M059J (cell line): ENCODE data around the gene MYPN. TPM values are rescaled to one million over a fixed set of nuclear protein-coding genes. Genes with fewer than 3 reads are reported as not detected.
"Not testable (repeated sequence)": the region's sequence is repeated elsewhere in the genome, so short reads cannot be mapped to it uniquely, and the experiment has no call there.

Experiments
- DNase-seq: peaks from one replicate; pipeline ENCODE4 v3.0.0-alpha.2; 2012; ENCODE audit warnings: low read depth
- total RNA-seq: library from RNA; depleted of rRNA; stranded (reverse); fragments of >200 nt; shearing (Covaris generic); gene quantifications from 2 replicates; pipeline ENCODE4 v1.2.3, GENCODE V29; 2014

Gene MYPN
- total RNA-seq, 1 experiment from 2014 or later, result 34.5 TPM

DNA sequence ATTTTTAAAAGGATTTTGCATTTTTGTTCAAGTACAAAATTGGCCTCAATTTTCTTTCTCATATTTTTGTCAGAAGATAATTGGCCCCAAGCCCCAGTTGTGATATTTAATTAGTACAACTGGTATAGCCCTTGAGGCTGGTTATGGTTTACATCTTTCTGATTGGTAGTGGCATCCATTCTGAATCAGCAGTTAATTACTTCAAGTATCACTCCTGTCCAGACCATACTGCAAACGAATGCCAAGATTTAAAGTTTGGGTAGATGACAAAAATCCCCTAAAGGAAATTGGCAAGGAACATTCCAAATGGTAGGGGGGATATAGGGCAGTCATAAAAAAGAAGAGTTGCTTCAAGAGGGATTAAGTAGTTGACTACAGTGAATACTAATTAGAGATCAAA lies 23.1 kb downstream of the MYPN start:
- peak; percentile 19 for DNase-seq

DNA sequence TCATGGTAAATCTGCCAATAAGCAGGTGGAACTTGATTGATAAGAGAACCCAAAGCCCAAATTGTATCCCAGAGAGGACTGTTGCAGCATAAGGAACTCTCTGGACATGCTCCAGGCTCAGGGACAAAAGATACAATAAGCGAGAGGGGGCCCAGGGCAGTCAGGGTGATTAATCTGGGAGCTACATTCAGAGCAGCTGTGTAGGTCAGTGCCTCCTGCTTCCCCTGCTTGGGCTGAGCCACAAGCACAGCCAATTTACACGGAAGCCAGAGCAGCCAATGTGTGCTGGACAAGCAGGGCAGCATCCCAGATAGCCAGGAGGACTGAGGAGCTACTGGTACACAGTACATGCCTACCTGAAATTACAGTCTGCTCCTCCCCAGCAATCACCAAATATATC lies 24.2 kb downstream of the MYPN start:
- DNase-seq, result peak; percentile 80

DNA sequence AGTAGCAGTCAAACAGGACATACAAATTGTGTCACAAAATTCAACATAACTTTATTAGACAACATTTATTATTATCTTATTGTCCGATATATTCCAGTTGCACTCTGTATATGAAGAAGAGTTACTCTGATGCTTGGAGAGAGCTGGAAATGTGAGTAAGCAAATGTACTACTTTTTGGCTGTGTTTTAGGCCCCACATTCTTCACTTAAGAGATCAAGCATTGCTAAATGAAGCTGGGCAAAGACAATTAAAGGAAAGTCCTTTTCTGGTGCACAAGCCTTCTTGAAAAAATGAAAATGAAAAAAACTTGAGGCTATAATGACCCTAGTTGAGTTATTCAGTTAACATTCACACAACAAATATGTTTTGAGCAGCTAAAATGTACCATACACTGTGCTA lies 26.1 kb downstream of the MYPN start:
- DNase-seq, result peak; percentile 50

DNA sequence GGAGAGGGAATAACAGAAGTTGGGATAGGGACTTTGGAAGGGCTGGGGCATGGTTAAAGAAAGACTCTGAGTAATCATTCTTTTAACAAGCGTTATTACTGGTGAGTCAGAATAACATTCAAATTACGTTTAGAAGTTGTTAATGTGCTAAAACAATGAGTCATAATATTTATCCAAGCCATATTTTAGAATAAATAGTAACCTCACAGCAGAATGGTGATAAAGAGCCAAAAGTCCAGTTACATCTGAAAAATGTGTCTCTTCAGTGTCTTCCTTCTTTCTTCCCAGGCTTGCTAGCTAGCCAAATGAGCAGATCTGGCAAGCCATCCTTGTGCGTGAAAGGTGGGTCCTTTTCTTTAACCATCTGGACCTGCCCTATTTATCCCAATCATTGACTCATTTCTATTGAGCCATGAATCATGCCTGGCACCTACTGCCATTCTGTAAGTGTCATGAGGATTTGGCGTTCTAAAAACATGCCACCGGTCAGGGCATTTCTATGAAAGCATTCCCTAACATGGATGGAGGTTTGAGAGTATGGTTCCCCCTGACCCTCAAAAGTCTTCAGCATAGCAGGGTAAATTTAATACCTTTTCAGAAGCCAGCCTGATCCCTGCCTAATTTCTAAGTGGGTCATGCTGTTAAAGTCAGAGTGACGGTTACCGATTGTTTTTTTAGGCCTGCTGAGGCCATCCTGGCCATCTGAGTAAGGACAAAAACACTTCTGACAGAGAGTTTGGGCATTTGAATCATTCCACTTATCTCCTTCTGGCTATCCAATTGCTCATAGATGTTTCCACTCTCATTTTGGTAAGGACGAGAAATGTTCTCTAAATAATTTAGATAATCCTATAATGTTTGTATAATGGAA lies 26.9 kb downstream of the MYPN start:
- DNase-seq, result peak; percentile 94

DNA sequence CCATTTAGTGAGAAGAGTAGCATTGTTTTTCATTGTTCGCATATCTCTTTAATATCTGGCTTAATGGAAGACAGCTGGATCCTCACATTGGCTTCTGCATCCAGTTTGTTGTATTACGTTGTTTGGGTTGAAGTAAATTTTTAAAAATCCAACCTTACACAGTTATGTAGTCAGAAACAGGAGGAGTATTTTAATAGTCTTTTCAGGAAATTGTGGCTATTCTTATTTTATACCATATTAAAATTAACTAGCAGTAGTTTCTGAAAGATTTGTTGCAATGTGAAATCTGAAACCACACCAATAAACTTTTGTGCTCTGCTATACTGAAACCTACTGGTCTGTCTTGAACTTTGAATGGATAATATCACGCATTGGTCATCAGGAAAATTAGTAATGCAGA lies 27.9 kb downstream of the MYPN start:
- DNase-seq, result peak; percentile 57

DNA sequence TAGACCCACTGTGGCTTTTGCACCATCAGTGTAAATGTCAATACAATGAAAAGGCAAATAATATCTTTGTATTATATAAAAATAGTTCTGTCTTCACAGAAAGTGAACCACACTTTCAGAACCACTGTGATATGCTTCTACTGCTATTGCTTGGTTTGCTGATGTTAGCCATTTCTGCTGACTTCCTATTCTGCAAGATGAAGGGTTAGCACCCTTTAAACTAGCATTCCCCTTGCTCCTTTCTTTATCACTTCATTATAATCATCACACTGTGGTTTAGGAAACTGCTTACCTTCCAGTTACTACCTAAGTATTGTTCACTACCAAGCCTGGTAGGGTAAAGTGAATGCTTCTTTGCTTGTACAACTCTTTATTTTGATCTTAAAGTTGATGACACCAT lies 29.2 kb downstream of the MYPN start:
- no peak for DNase-seq

DNA sequence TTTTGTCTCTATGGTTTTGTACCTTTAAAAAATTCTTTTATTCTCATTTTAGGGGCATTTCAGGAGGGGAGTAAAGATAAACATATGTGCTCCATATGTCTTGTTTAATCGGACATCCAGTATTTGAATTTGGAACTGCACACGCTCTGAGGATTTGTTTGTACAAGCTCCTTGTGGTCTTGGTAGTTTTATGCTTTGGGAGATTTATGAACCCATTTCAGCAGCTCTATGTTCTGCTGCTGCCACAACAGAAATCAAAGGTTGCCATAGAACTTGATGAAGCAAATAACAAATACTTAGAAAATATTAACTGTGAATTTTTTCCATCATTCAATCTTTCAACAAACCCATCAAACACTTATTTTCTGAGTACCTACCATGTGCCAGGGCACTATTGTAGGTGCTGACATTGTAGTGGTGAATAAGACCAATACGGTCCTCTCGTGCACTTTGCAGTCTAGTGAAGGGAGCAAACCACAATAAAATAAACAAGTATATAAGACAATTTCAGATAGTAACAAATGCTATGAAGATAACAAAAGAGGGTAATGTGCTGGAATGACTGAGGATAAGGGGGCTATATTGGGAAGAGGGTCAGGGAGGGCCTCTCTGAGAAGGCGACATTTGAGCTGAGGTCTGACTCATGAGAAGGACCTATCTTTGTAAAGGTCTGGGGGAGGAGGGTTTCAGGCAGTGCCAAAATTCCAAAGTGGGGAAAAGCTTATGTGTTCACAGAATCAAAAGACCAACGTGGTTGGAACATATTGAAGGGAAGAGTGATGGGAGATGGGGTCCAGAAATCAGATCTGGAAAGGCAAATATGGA lies 30.4 kb downstream of the MYPN start:
- DNase-seq, result peak; percentile 56

DNA sequence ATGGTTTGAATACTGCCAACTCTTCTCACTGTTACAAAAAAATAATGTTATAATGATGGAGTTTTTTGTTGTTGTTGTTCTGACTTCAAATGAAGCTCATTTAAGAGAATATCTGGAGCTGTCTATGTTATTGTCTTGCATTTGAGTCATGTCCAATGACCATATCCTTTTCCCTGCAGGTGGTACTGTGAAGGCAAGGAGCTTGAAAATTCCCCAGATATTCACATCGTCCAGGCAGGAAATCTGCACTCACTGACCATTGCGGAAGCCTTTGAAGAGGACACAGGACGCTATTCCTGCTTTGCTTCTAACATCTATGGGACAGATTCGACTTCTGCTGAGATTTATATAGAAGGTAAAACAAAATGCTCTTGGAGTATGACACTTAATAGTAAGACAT lies 33.5 kb downstream of the MYPN start:
- no peak for DNase-seq

DNA sequence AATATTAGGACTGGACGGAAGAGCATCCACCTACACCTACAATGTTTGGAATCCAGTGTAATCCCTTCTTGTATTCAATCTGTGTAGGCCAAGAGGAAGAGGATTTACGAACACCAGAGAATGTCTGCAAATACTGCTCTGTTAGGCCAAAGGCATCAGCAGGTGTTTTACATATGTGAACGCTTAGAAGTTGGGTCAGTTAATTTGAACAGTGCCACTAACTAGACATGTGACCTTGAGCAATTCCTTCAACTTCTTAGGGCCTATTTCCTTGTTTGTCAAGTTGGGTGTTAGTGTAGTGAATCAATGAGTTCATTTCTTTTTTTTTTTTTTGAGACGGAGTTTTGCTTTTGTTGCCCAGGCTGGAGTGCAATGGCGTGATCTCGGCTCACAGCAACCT lies 35.4 kb downstream of the MYPN start:
- no peak for DNase-seq

DNA sequence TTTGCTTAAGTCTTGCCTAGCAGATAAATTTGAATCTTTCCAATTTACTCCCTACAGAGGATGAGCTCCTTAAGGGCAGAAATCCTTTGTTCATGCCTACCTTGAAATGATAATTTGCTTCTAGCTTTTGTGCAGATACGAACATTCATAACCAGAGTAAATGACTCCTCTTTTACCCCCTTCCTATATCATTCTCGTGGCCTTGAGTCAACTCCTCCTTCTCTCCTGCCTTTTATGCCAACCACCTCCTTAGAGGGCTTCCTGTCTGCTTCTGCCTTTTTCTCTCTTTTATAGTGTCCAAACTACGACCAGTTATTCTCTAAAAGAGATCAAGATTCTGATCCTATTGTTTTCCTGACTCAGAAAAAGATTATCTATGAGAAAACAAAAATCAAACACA lies 36.4 kb downstream of the MYPN start:
- no peak for DNase-seq

DNA sequence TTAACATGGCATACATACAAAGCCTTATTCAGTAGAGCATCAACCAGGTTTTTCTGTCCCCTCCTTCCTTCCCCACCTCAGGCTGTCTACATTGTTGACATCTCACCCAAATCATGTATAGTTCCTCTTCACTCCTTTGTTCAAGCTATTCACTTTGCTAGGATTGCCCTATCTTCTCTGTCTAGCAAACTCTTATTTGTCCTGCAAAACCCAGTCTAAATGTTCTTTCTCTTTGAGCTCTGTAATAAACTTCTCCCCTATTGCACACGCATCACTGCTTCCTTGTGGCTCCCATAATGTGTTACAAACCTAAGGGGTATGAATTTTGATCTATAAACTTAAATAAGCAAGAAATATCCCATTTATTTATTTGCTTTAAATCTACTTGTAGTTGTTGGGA lies 36.8 kb downstream of the MYPN start:
- no peak for DNase-seq

DNA sequence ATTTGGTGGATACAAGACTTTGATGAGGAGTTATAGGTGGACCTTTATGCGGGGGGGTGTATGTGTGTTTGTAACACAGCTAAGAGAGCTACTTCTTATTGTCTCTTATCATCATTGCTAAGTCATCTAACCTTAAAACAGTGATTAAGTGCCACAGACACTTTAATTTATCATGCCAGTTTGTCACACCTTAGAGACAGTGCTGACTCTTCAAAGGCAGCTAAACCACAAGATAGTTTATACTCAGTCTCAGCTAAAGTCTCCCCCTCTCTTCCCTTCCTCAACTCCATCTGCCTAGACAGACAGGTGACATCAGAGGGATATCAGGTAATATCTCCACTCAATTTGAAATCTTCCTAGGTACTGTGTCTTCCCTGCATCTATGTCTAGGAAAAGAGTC lies 42.2 kb downstream of the MYPN start:
- DNase-seq, result peak; percentile 30

DNA sequence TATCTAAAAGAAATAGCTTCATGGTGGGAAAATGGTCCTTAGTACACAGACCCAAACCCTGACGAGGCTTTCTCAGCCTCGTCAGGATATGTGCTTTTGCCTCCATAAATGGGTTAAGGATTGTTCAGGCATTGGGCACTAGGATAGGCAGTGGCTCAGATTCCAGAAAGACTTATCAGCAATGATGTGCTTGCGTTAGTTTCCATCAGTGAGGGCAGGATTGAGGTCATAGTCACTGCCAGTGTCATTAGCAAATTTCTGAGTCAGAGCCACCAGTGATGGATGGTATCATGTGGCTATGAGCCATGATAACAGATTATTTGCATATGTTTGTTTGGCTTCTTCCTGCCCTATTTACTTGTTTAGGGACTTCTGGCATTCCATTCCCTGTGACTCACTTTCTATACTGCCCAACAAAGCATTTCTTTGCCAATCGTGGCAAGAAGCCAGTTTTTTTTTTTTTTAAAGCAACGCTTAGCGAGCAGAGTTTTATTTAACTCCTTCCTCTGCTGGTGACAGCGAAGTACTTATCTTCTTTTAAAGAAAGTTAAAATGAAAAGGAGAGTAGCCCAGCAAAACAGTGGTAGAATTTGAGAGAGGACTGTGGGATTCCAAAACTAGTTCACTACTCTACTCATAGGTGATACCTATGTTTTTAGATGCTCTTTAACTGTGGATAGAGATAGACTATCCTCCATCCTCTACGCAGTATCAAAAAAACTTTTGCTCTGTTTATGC lies 44.4 kb downstream of the MYPN start:
- DNase-seq, result peak; percentile 99

DNA sequence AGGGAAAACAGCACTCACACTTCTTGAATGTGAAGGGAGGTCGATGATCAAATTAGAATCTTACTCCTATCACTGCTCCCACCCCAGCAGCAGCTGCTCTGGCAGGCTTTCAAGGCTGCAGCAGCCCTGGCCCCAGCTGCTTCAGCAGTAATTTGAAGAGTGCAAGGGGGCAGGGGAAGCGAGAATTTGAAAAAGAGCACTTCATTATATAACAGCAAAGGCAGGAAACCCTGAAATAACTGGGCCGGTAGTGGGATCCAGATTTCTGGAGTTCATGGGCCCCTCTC lies 44.9 kb downstream of the MYPN start:
- peak; percentile 24 for DNase-seq

DNA sequence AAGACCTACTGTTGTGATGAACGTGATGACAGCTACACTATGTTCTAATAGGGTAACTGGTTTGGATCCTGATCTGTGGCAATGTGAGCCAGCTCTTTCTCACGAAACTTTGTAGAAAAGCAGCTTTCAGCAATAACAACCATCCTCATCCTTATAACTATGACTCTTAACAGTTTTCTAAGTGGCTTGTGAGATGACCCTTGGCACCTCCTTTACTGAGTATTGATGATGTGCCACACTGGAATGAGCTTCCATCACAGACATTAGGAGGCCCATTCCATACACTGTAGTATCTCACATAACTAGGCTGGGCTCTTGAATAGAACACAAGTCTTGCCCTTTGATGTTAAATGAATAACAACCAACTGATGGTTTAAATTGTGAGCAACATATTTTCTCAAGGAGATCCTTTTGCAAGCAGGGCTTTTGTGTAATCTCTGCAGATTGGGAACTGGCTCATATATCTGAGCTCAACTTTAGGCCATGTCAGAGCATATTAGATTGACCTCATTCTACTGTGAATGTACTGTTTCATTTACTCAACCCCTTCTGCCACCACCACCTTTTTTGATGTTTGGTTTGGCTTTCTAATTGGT lies 46.4 kb downstream of the MYPN start:
- DNase-seq, result no peak

DNA sequence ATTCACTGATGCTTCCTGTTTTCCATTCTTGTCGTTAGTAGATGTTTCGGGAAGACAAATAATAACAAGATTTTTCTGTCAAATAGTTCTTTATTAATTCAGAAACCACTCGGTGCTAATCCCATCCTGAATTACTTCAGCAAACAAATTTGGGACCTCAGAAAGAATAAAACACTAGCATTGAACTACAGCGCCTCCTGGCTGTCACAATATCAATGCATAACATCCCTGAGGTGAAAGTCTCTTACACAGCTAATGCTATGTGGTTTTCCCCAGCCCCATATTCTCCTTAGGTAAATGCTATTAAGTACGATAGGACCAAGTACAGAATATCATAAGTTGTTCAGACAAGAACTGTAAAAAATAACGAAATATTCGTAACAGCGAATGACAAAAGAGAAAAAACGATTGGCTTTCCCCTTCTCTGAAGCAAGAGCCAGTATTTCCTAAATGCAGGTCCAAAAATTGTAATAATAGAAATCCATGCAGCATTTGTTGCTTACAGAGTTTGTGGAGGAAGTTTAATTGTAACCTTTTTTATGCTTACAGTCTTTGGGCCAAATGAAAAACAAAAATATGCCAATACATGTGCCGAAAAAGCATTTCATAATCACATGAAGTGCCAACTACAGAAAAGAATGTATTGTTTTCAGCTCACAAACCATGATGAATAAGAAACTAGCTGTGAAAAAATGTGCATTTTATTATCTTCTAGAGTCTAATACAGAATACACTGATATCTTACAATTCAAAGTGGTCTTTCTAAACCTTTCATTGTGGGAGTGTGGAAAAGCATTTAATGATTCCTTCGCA lies 47.3 kb downstream of the MYPN start:
- DNase-seq, result peak; percentile 70

DNA sequence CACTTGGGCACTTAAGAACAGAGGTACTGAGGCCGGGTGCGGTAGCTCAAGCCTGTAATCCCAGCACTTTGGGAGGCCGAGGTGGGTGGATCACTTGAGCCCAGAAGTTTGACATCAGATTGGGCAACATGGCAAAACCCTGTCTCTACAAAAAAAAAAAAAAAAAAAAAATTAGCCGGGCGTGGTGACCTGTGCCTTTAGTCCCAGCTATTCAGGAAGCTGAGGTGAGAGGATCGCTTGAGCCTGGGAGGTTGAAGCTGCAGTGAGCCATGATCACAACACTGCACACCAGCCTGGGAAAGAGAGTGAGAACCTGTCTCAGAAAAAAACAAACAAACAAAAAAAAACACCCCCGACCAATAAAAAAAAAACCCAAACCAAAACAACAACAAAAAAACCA lies 48.2 kb downstream of the MYPN start:
- DNase-seq, result not testable (repeated sequence)

DNA sequence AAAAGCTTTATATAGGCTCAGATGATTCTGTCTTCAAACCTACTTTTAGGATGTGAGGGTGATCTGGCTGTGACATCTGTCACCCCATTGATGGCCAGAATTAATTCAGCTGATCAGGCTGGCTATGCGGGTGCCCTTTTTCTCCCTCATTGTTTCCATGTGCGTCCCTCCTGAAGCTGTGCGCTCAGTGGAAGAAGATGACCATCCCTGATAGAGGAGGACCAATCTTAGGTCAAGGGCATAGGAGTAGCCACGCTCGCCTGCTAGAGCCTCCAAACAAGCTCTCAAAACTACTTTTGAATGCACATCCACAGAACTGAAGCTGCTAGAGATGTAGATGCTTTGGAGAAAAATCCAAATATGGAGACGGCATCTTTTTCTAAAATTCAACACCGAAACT lies 48.7 kb downstream of the MYPN start:
- no peak for DNase-seq

DNA sequence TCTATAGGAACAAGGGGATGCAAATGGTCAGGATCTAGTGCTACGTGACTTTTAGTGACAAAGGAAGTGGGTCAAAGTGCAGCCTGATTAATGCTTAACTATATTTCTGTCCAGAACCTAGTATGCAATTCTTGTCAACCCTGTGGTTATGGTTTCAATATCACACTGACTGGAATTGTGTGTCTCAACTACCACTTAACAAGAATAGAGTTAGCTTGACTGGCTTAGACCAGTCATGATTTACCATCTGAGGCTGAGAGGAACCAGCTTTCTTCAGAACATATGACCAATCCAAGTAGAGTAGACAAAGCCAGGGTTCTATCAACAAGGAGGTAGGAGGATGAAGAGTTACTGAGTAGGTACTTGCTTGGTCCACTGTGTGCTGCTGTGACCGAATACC lies 54.4 kb downstream of the MYPN start:
- DNase-seq, result no peak

DNA sequence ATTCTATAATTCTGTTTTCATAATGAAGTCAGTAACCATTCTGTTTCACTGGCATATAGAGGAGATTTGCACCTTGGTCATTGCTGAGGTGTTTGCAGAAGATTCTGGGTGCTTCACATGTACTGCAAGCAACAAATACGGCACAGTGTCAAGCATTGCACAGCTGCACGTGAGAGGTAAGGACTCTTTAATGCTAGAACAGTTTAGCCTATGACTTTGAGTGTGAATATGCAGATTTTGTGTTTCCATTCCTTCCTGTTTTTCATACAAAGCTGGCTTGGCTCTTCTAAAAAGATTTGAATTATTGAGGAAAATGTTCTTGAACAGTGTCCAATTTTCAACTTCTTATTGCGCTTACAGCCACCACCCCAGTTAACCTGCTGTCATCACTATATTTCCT lies 56.4 kb downstream of the MYPN start:
- no peak for DNase-seq

DNA sequence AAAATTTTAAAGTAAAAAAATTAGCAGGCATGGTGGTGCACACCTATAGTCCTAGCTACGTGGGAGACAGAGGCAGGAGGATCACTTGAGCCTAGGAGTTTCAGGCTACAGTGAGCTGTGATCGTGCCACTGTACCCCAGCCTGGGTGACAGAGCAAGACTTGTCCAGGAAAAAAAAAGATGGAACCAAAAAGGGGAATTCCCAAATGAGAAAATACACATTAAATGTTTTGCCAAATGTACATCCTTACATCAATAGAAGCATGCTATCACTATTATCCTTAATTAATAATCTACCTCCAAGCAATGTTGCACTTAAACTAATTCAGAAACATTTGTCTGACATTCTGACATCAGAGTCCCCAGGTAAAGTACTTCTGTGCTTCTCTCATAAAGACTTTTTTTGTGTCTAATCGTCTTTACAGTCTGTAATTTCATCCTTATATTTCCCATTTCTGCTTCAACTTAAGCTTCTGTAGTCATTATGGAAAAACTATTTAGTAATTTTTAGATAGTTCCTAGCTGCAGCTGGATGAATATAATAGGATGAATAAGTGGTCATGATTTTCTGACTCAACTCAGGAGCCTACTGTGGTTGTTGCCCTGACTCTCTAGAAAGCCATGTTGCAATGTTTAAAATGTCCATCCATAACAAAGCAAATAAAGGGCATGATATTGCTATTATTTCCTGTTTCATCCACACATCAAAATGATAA lies 57.7 kb downstream of the MYPN start:
- no peak for DNase-seq
